ENCODE measurements around the gene PRRC2A. TPM values are rescaled to one million over a fixed set of nuclear protein-coding genes. Genes with fewer than 3 reads are reported as not detected.
A peak's percentile ranks its signal among the peaks of the same experiment; 100 is the strongest.

PRRC2A gene
- total RNA-seq, 4 donors from 2014 or later: 42.8 to 84.9 (median 67.7) TPM

DNA sequence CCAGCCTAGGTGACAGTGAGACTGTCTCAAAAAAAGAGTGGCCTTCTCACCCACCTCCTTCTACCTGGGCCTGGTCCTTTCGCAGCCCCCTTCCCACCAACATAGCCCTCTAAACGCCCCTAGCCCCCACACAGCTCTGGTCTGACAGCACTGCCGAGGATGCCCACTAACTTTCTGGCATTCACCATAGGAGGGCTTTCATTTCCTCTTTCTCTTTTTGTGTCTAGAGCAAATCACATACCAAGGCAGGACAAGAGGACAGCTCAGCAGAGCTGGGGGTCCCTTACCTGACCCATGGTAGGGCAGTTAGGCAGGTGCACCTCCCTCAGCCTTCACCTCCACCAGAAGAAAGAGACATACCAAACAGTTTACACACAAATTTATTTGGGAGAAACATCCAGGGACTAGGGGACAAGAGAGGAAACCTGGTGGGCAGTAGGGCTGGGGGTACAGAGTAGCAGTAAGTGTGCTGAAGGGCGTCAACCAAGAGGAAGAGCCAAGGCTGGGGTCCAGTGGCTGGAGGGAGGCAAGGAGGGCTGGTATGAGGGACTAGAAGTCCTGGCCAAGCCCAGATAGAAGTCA, 55.9 kb downstream of the PRRC2A start:
- DNase-seq: no peak

GRCh38 chr6:31676904-31677303, 56.4 kb downstream of the PRRC2A start:
- DNase-seq: no peak
- Histone ChIP-seq H3K9me3 (no peaks in the 10 kb centered on the region), H3K36me3 (peaks cover 4 to 30% (median 7%) of the 10 kb centered on the region in 3 donors), H3K27me3 (no peaks in the 10 kb centered on the region), H3K4me3 (no peak overlapping the region), H3K27ac (no peak overlapping the region), H3K4me1 (peaks cover 0 to 20% (median 16%) of the 10 kb centered on the region in 3 donors)
- TF ChIP-seq CTCF (IDR thresholded peaks at IDR 0.05) (no peak), POLR2A (IDR thresholded peaks at IDR 0.05) (no peak)
- intact Hi-C loops (cut with DNase I): loop anchor here (5.0 kb wide), 1 partner anchor 90 kb away; no protein-coding TSS in a partner anchor
- 33 to 66% methylated on average over 6 of the region's 6 CpGs for WGBS, 2 donors

More for the DNA sequence above, 55.9 kb downstream of the PRRC2A start:
- intact Hi-C loops (cut with DNase I): loop anchor here (5.0 kb wide), 1 partner anchor 91 kb away; no protein-coding TSS in a partner anchor
- no peaks in the 10 kb centered on the region for H3K27me3 ChIP-seq
- H3K4me3 ChIP-seq: no peak overlapping the region
- no peak overlapping the region for H3K27ac ChIP-seq
- H3K36me3 ChIP-seq: peaks cover 9 to 35% (median 12%) of the 10 kb centered on the region in 3 donors
- no peaks in the 10 kb centered on the region for H3K9me3 ChIP-seq
- H3K4me1 ChIP-seq: peaks cover 0 to 15% (median 12%) of the 10 kb centered on the region in 3 donors
- 68 to 77% methylated on average over 4 of the region's 4 CpGs for WGBS, 2 donors
- TF ChIP-seq CTCF (IDR thresholded peaks at IDR 0.05) (no peak), POLR2A (IDR thresholded peaks at IDR 0.05) (no peak)

DNA sequence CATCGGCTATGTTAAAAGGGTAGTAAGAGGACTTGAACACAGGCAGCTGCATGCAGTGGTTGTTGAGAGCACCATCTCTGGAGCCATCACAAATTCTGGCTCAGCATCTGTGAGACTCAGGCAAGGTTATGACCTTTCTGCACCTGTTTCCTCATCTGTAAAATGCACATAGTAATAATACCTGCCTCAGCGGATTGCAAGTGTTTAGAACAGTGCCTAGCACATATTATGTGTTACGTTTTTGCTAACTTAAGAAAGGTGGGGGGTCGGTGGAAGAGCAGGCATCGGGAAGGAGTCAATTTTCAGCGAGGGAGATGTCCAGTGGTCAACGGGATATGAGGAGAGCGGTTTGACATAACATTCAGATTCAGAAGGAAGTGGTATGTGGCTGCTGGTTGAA, 57.4 kb downstream of the PRRC2A start:
- intact Hi-C loops (cut with DNase I): loop anchor here (5.0 kb wide), 1 partner anchor 89 kb away; no protein-coding TSS in a partner anchor
- Histone ChIP-seq H3K9me3 (no peaks in the 10 kb centered on the region), H3K27me3 (no peaks in the 10 kb centered on the region), H3K36me3 (peaks cover 0 to 20% (median 0%) of the 10 kb centered on the region in 3 donors), H3K4me1 (peaks cover 1 to 25% (median 16%) of the 10 kb centered on the region in 3 donors), H3K27ac (no peak overlapping the region), H3K4me3 (no peak overlapping the region)
- no peak for TF ChIP-seq POLR2A (IDR thresholded peaks at IDR 0.05)
- WGBS, 2 donors: 67 to 74% methylated on average over 8 of the region's 8 CpGs
- DNase-seq: no peak

DNA sequence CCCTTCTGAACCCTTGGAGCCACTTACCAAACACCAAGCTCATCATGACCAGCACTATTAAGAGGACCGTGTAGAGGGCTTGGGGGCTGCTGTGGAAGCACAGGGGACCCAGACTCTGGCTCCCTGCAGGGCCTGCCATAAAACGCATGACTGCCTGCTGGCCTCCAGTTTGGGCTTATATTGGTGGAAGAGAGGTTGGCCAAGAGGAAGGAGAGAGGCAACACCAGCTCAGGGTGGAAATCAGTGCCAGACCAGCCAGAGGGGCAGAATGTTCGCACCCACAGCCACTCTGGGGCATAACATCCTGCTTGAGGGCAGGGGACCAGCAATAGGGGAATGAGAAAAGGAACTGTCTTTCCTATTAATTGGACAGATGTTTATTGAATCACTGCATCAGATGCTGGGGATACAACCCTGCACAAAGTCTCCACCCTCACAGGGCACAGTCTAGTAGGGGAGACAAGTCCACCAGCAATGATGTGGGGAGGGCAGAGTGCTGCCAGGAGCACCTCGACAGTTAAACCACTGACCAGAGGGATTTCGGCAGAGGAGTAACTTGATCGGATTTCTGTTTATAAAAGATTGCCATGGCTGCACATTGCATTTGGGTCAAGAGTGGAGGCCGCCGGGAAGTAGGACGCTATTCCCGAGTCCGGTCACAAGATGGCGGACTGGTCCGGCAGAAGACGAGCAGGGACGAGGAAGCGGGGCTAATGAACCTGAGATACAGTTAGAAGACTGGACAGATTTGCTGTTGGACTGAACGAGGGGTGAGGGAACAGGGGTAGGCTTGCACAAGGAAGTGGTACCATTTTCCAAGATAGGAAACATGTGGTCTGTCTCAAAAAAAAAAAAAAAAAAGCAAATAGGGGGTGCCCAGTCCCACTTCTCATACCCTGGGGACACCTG, 60.0 kb downstream of the PRRC2A start, which contains the start of gene LY6G5C:
LY6G5C (minus strand) TSS at position 842 of the 909 bp plus-strand sequence; CDS start at position 148, 694 bp downstream.
- TF ChIP-seq POLR2A (IDR thresholded peaks at IDR 0.05): no peak
- TF ChIP-seq CTCF (IDR thresholded peaks at IDR 0.05): peak; percentile 38 to 85 (median 73)
- intact Hi-C loops (cut with DNase I): loop anchor here (10.0 kb wide), 1 partner anchor 154 kb away; no protein-coding TSS in a partner anchor
- Histone ChIP-seq H3K27me3 (no peaks in the 10 kb centered on the region), H3K36me3 (peaks cover 0 to 14% (median 0%) of the 10 kb centered on the region in 3 donors), H3K4me1 (peaks cover 4 to 36% (median 16%) of the 10 kb centered on the region in 3 donors), H3K4me3 (peak within 1 kb of the TSS; percentile 43 to 69 (median 62)), H3K9me3 (no peaks in the 10 kb centered on the region), H3K27ac (peak within 1 kb of the TSS; percentile 65 to 85 (median 74))
- WGBS, 2 donors: 5 to 6% methylated on average over 15 of the region's 17 CpGs
- DNase-seq: peak; percentile 33

DNA sequence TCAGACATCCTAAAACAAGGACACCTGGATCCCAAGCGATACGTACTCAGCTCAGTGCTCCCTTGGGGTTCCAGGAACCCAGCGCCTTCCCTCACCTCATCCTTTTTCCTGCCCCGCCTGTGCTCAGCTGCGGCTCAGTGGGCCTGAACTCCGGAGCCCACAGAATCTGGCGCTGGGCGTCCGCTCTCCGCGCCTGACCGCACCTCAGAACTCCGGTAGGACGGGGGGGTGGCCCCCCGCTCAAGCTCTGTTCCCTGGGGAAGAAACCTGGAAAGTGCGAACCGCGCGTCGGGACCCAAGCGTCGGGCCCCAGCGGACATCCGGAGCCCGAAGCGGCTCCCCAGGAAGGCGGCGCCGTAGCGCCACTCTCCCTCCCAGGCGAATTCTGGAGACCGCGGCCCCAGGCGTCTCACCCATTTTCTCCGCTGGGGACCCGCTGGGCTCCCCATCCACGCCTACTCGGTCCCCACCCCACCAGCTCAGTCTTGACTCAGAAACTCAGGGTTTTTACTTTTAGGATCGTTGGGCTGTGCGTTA, 60.7 kb downstream of the PRRC2A start:
- H3K4me3 ChIP-seq: peak overlapping the region; percentile 43 to 69 (median 62)
- DNase-seq: no peak
- peak overlapping the region; percentile 65 to 85 (median 74) for H3K27ac ChIP-seq
- H3K9me3 ChIP-seq: no peaks in the 10 kb centered on the region
- intact Hi-C loops (cut with DNase I): loop anchor here (10.0 kb wide), 1 partner anchor 154 kb away; no protein-coding TSS in a partner anchor
- peaks cover 4 to 36% (median 16%) of the 10 kb centered on the region in 3 donors for H3K4me1 ChIP-seq
- WGBS, 2 donors: 0 to 2% methylated on average over 16 to 17 of the region's 40 CpGs
- H3K27me3 ChIP-seq: no peaks in the 10 kb centered on the region
- TF ChIP-seq CTCF (IDR thresholded peaks at IDR 0.05) (peak in 3 of 6 experiments; percentile 13 to 31 (median 23)), POLR2A (IDR thresholded peaks at IDR 0.05) (peak in 1 of 4 donors; percentile 21)
- peaks cover 0 to 19% (median 6%) of the 10 kb centered on the region in 3 donors for H3K36me3 ChIP-seq
